Esophagus muscularis mucosa (tissue), 4 donors: Measurements from ENCODE around the gene ISL1. TPM values are rescaled to one million over a fixed set of nuclear protein-coding genes. Genes with fewer than 3 reads are reported as not detected.

Experiments
- DNase-seq: peaks from one replicate; pipeline ENCODE4 v3.0.0-alpha.2; 2017; ENCODE audit errors: extremely low spot score
- H3K27ac ChIP-seq, 4 donors: fragments of 200-600 bp; sonication (generic); replicated peaks in 1 of 4; 1 replicate in 3 of 4; 2 replicates in 1 of 4; pipeline ENCODE4 v1.5.1; 2016 to 2019; ENCODE audit warnings: mild to moderate bottlenecking in 1 of 4
- H3K27me3 ChIP-seq, 4 donors: fragments of 200-600 bp; sonication (generic); one replicate each; pipeline versions ENCODE4 v1.5.1 to v1.6.0; 2016 to 2019
- H3K36me3 ChIP-seq, 4 donors: fragments of 200-600 bp; sonication (generic); one replicate each; pipeline ENCODE4 v1.5.1; 2016 to 2019
- H3K4me1 ChIP-seq, 4 donors: fragments of 200-600 bp; sonication (generic); one replicate each; pipeline ENCODE4 v1.5.1; 2016 to 2019
- H3K4me3 ChIP-seq, 4 donors: fragments of 200-600 bp; sonication (generic); 1 replicate in 2 of 4; 2 replicates in 2 of 4; pipeline ENCODE4 v1.5.1; 2016 to 2019; ENCODE audit warnings: mild to moderate bottlenecking in 4 of 4, moderate library complexity in 1 of 4
- H3K9me3 ChIP-seq, 4 donors: fragments of 200-600 bp; sonication (generic); 1 replicate in 3 of 4; 2 replicates in 1 of 4; pipeline ENCODE4 v1.5.1; 2016 to 2019
- EP300 ChIP-seq: sonication (generic); formaldehyde crosslinking; IDR thresholded peaks from one replicate; pipeline ENCODE4 v1.6.1; 2017; ENCODE audit warnings: antibody characterized with exemption
- POLR2A ChIP-seq: fragments of 450-650 bp; IDR thresholded peaks from one replicate; pipeline ENCODE4 v1.6.1; 2017; ENCODE audit warnings: antibody characterized with exemption, moderate library complexity, mild to moderate bottlenecking, low read depth
- POLR2AphosphoS5 ChIP-seq, 2 donors: sonication (generic); formaldehyde crosslinking; IDR thresholded peaks; one replicate each; pipeline ENCODE4 v1.6.1; 2017; ENCODE audit warnings: antibody characterized with exemption in 2 of 2
- WGBS: methylation state at CpG from one replicate; pipeline ENCODE4 v1.1.5; 2018; 5-methylcytosine and 5-hydroxymethylcytosine counted together
- intact Hi-C: fragments of 100-400 bp; cut with DNase I; formaldehyde crosslinking; loops from one replicate; pipeline ENCODE4 v1.15.1; 2023
- total RNA-seq, 4 donors: library from RNA; depleted of rRNA; stranded (reverse); fragments of >200 nt; gene quantifications; one replicate each; pipeline versions ENCODE4 v1.1.0 to v1.2.1, GENCODE V29; 2016
- TF ChIP-seq, protein P1 (sequence below), 3 experiments: fragments of 200-600 bp in 2 of 3; fragments of 450-650 bp in 1 of 3; sonication (generic) in 2 of 3; IDR thresholded peaks; one replicate each; pipeline ENCODE4 v1.5.1; 2017 to 2019; ENCODE audit warnings: antibody characterized with exemption in 3 of 3, mild to moderate bottlenecking in 2 of 3, moderate library complexity in 1 of 3

ISL1 gene
- total RNA-seq, 4 donors from 2014 or later: not detected

GRCh38 chr5:51416149-51416548, 32.9 kb downstream of the ISL1 start:
- DNase-seq: no peak
- 81% methylated on average over 3 of the region's 3 CpGs for WGBS

GRCh38 chr5:51433052-51433710, 49.9 kb downstream of the ISL1 start:
- Histone ChIP-seq H3K36me3 (no peaks in the 10 kb centered on the region), H3K9me3 (no peaks in the 10 kb centered on the region), H3K4me1 (no peaks in the 10 kb centered on the region), H3K4me3 (no peak overlapping the region), H3K27me3 (no peaks in the 10 kb centered on the region), H3K27ac (no peak overlapping the region)
- 74% methylated on average over 3 of the region's 3 CpGs for WGBS
- DNase-seq: no peak
- TF ChIP-seq POLR2AphosphoS5 (IDR thresholded peaks at IDR 0.05) (no peak), EP300 (no peak), POLR2A (no peak)
- intact Hi-C loops: no loop called here

More at GRCh38 chr5:51416149-51416548, 32.9 kb downstream of the ISL1 start:
- H3K27ac ChIP-seq: no peak overlapping the region
- no peaks in the 10 kb centered on the region for H3K36me3 ChIP-seq
- peaks cover 0 to 10% (median 0%) of the 10 kb centered on the region in 4 donors for H3K27me3 ChIP-seq
- H3K4me3 ChIP-seq: no peak overlapping the region
- H3K4me1 ChIP-seq: no peaks in the 10 kb centered on the region
- intact Hi-C loops: no loop called here
- H3K9me3 ChIP-seq: no peaks in the 10 kb centered on the region
- TF ChIP-seq POLR2A (no peak), POLR2AphosphoS5 (IDR thresholded peaks at IDR 0.05) (no peak)

DNA sequence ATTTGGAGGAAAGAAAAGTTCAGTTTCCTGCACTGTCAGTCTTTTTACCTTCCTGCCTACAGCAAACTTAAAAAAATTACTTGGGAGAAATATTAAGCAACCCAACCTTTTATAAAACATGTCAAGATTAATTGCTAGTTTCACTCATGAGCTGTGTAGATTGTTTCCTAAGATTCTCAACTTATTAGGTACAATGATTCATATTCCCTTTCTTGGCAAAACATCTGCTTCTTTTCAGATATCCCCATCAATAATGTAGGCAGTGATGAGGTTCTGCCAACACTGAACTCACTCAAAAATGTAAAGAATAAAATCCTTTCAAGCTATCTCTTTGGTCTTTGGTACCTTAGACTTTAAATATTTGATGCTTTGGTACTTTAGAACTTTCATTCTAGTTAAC, 56.0 kb downstream of the ISL1 start:
- no peak for DNase-seq
- intact Hi-C loops: no loop called here
- TF ChIP-seq EP300 (no peak), POLR2AphosphoS5 (IDR thresholded peaks at IDR 0.05) (no peak), POLR2A (no peak)
- TF ChIP-seq, protein P1, sequence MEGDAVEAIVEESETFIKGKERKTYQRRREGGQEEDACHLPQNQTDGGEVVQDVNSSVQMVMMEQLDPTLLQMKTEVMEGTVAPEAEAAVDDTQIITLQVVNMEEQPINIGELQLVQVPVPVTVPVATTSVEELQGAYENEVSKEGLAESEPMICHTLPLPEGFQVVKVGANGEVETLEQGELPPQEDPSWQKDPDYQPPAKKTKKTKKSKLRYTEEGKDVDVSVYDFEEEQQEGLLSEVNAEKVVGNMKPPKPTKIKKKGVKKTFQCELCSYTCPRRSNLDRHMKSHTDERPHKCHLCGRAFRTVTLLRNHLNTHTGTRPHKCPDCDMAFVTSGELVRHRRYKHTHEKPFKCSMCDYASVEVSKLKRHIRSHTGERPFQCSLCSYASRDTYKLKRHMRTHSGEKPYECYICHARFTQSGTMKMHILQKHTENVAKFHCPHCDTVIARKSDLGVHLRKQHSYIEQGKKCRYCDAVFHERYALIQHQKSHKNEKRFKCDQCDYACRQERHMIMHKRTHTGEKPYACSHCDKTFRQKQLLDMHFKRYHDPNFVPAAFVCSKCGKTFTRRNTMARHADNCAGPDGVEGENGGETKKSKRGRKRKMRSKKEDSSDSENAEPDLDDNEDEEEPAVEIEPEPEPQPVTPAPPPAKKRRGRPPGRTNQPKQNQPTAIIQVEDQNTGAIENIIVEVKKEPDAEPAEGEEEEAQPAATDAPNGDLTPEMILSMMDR (IDR thresholded peaks at IDR 0.05): no peak
- no peak overlapping the region for H3K27ac ChIP-seq
- H3K9me3 ChIP-seq: no peaks in the 10 kb centered on the region
- H3K27me3 ChIP-seq: no peaks in the 10 kb centered on the region
- H3K4me3 ChIP-seq: no peak overlapping the region
- no peaks in the 10 kb centered on the region for H3K36me3 ChIP-seq
- H3K4me1 ChIP-seq: no peaks in the 10 kb centered on the region
